GM21528 (cell line): ENCODE data around the gene TEX13A.
"Not testable (repeated sequence)": the region's sequence is repeated elsewhere in the genome, so short reads cannot be mapped to it uniquely, and the experiment has no call there.

Experiments
- ATAC-seq: cut with Tn5 transposase; IDR thresholded peaks from one replicate; pipeline ENCODE4 v1.9.1; 2021; ENCODE audit warnings: mild to moderate bottlenecking, moderate library complexity; ENCODE audit not compliant: unreplicated experiment, low FRiP score

The TEX13A gene, protein sequence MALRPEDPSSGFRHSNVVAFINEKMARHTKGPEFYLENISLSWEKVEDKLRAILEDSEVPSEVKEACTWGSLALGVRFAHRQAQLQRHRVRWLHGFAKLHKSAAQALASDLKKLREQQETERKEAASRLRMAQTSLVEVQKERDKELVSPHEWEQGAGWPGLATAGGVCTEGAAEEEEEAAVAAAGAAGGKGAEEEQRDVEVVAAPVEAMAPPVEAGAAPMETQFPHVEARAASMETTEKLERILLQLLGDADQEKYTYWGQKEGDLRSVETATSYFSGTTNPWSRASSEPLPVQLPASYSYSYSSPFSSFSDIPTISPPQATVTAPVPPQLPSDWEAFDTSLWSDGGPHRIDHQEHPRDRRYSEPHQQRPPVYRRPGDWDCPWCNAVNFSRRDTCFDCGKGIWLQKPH

DNA sequence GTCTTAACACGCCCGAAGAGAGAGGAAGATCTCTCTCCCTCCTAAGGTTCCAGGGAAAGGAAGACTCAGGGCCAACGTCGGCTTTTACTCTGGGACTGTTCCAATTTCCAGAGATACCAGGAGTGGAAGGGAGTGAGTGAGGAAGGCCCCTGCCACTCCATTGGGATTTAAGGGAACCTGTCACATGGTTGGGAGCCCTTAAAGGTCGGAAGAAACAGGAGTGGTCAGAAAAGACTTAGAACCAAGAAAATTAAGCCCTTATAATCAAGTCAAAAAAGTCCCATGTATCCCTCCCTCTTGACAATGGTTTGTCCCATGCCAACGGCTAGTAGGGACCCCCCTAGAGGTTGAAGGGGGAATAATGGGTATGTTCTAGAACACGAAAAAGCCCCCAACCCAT is at the start of gene TEX13A:
TSS of gene TEX13A (minus strand) at position 59 of the 400 bp plus-strand sequence. CDS start 297 bp downstream, outside the sequence.
- ATAC-seq = no peak

DNA sequence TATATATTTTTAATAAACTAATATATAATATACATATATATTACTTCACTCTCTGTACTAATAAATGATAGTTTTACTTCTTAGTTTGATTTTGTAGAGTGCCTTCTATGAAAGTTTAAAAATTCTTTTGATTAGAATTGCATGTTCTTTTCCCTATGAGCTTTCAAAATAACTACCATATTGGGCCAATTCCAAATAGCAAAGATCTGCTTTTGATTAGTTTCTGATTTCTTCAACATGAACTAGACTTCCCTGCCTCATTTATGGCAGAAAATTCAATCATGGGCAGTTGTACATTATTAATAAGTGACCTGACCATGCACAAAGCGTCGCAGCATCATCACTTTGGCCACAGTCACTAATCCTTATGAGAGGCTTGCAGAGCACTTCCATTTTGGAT is 48.9 kb upstream of the TEX13A start:
- ATAC-seq = no peak

DNA sequence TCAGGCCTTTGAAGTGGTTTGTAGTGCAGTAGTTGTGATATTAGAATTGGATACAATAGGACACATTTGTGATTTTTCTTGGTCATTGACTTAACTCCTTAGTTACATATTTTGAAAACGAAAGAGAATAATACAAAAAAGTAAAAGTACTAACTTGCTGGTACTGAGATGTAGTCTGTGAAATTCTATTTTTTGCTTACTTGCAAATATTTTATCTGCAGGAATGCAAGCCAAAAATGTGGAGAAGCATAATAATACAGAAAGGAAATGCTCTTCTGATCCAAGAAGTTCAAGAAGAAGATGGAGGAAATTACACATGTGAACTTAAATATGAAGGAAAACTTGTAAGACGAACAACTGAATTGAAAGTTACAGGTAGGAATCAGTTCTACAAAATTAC is 46.7 kb upstream of the TEX13A start:
- no peak for ATAC-seq

DNA sequence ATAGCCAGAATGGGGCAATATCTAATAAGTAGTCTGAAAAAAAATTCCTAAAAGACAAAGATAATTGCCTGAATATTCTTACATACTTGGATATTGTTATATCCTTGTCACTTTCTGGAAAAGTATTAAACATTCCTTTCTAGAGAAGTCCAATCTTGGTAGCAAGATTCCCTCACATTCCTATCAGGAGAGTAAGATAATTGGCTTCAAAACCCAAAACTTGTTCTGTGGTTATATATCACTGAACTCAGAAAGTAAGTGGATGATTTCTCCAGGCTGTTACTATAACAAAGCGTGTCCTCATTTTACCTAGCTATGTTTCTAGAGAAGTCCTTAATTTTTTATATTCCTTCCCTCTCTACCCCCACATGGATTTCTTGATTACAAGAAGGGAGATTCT is 46.0 kb upstream of the TEX13A start:
- ATAC-seq = no peak

DNA sequence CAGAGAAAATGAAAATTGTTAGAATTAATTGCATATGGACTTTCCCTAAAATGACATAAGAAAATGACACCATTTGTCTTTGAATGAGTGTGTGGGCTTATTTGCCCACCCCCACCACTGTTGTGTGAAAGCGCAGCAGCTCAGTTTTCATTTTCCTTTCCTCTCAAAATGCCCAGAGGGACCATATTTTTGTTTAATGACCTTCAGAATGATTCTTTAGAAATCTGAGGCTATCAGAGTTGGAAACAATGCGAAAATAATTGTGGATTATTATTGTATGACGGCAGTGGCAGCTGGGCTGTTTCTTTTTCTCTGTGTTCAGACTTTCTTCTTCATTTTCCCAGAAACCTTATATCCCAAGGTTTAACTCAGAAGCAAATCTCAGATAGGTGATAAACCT is 44.6 kb upstream of the TEX13A start:
- no peak for ATAC-seq

DNA sequence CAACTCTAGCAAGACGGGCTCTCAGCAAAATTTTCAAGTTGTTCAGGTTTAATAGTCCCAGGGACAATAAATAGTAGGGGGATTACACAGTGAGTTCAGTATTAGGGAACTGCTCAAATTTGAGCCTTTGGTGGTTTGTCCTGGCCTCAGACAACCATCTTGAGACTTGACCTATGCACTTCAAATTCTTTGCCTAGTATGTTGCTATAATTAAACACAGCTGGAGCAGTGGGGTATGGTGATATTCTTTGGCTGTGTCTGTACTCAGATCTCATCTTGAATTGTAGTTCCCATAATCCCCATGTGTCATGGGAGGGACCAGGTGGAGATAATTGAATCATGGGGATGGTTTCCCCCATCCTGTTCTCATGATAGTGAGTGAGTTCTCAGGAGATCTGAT is 43.3 kb upstream of the TEX13A start:
- no peak for ATAC-seq

DNA sequence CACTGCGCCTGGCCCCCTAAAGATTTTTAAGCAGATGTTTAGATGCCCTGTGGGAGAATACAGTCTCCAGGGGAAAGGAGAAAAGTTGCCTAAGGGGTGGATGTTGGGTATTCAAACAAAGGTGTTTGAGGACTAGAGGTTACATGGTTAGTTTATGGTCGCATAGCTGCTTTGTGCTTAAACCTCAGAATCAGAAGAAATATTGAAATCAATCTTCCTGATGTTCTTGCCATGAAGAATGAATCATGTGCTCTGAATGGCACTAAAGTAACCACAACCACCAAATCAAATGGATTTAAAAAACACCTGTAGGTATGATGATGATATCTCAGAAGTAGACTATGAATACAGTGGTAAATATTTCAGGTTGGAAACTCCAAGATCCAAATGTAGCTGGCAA is 42.7 kb upstream of the TEX13A start:
- no peak for ATAC-seq

DNA sequence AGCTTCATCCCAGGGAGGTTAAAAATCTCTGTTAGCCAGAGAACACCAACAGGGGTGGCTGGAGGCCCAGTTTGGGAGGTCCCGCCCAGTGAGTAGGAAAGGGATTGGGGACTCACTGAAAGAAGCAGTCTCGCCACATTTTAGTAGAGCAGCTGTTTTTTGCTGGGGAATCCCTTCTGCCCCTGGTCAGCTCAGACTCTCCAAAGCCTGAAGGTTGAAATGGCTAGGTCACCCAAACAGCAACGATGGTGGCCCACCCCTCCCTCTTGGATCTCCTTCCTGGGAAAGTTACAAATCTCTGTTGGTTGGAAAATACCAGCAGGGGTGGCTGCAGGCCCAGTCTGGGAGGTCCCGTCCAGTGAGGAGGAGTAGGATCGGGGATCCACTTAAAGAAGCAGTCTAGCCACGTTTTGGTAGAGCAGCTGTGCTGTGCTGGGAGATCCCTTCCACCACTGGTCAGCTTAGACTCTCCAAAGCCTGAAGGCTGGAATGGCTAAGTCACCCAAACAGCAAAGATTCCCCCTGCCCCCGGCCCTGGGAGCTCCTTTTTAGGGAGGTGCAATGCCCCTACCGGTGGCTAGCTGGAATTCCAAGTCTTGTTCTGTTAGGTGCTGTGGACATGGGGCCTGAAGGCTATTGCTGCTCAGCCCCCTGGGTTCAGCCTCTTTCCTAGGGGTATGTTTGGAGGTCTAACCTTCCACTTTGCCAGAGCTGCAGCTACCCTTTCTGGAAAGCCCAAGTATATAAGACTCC is 40.0 kb upstream of the TEX13A start:
- no peak for ATAC-seq

DNA sequence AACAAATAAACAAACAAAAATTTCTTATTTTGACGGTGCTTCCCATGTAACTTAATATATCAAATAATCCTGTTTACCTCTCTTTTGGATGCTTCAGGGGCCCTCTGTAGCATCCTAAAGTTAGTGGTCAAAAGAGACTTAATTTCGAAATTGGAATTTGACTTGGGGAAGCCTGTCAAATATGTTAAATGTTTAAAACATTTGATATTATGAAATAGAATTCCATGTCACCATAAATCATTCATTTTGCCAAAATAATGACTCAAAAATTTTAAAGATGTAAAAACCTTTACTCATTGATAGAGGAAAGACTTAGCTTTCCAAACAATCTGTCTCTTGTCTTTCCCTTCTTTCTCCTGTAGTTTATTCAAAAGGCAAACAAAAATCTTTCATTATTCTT is 20.6 kb upstream of the TEX13A start:
- ATAC-seq = no peak

DNA sequence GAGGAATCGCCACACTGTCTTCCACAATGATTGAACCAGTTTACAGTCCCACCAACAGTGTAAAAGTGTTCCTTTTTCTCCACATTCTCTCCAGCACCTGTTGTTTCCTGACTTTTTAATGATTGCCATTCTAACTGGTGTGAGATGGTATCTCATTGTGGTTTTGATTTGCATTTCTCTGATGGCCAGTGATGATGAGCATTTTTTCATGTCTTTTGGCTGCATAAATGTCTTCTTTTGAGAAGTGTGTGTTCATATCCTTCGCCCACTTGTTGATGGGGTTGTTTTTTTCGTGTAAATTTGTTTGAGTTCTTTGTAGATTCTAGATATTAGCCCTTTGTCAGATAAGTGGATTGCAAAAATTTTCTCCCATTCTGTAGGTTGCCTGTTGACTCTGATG is 16.9 kb upstream of the TEX13A start:
- ATAC-seq = not testable (repeated sequence)

DNA sequence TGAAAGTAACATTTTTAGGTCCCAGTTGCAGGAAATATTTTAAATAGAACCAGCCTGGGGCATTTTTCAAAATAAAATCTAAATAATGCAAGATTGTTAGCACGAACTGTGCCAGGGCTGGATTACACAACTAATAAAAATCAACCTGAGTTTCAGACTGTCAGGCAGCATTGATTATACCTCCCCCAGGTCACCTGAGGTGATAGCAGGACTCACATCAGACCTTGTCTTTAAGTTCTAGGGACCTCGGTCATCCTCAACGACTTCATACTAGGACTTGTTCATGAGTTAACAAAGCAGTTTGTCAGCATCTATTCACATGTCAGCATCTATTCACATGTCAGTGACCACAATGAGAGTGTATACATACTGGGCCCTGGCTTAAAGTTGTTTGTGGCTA is 8.7 kb upstream of the TEX13A start:
- no peak for ATAC-seq

DNA sequence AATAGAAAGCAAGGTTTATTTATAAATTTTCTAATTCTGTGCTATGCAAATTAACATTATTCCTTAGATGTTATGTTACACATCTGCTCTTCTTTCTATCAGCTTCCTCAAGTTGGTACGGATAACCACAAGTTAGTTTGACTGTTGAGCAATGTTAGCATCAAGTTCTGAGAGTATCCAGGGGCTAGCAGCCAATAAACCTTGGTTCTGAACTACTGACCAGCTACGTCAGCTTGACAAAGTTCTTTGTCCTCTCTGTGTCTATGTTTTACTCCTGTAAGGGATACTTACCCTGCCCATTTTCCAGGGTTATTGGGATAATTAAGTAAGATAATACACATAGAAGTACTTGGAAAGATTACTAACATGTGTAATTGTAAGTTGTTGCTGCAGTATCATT is 8.1 kb upstream of the TEX13A start:
- no peak for ATAC-seq

DNA sequence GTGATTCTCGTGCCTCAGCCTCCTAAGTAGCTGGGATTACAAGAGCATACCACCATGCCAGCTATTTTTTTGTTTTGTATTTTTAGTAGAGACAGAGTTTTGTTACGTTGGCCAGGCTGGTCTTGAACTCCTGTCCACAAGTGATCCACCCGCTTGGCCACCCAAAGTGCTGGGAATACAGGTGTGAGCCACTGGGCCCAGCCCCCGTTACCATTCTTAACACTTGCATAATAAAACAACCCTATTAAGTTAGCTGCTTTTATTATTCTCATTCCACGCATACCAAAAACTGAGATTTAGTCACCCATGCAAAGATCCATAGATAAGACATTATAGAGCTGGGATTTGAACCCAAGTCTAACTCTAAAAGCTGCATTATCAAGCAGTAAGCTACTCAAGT is 6.0 kb upstream of the TEX13A start:
- ATAC-seq = no peak

DNA sequence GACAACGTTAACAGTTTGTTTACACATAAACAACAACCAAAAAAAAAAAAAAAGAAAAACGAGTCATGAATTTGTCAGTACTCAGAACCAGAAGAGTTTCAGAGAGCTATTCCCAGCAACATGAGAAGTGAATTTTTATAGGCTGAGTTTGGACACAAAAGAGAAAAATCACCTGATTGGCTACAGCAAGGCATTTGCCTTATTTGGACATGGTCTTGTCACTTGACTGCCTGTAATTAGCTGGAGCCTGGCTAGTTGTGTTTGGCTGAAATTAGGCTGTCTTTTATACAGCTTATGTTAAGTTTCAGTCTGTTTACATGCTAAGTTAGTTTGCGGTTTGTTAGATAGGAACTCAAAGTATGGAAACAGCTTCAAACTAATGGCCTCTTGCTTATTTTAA is 880 bp upstream of the TEX13A start:
- ATAC-seq = no peak

DNA sequence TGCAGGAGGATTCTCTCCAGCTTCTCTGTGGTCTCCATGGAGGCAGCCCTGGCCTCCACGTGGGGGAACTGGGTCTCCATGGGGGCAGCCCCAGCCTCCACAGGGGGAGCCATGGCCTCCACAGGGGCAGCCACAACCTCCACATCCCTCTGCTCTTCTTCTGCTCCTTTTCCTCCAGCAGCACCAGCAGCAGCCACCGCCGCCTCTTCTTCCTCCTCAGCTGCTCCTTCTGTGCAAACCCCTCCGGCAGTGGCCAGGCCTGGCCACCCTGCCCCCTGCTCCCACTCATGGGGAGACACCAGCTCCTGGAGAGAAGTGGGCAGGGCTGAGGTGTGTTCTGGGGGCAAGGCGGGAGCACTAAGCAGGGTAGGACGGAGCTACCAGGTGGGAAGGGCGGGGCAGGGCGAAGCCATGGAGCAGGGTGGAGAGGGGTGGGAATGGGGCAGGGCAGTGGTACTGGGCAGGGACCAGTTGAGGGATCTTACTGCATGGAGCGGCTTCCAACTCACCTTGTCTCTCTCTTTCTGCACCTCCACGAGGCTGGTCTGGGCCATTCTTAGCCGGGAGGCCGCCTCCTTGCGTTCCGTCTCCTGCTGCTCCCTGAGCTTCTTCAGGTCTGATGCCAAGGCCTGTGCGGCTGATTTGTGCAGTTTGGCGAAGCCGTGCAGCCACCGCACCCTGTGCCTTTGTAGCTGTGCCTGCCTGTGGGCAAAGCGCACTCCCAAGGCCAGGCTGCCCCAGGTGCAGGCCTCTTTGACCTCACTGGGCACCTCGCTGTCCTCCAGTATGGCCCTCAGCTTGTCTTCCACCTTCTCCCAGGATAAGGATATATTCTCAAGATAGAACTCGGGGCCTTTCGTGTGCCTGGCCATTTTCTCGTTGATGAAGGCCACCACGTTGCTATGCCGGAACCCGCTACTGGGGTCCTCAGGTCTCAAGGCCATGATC is 766 bp downstream of the TEX13A start:
- ATAC-seq = no peak

DNA sequence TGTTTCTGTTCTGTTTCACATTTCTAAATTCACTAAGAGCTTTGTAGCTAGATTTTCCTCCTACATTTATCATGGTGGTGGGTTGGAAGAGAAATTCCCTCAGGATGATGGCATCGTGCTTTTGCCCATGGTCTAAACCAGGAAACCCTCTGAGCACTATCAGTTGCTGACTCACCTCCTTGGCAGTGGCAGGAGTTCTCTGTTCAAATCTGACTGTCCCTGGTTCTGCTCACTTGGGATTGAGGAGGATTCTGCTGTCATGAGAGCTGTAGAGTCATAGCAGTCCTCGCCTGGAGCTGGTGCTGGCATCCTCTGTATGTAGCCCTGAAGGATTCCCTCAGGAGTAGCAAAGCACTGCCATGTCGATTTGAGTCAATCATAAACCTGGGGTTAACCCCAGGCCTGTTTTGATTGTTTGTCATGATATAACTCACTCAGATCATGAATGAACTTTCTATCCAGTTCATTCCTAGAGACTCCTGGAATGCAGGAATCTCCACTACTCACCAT is 9.4 kb downstream of the TEX13A start:
- no peak for ATAC-seq

DNA sequence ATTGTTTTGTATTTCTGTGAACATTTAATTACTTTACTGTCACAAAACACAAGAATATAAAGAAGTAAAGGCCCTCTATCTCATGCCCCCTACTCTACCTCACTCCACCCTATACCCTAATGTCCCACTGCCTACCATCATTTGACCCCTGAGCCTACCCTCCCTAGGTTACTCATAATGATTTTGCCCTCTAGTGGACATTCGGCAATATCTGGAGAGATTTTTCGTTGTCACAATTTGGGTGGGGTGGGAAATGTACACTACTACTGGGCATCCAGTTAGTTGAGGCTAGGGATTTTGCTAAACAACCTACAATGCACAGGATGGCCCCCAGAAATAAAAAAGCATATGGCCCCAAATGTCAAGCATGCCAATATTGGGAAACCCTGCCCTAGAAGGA is 10.2 kb downstream of the TEX13A start:
- ATAC-seq = no peak

DNA sequence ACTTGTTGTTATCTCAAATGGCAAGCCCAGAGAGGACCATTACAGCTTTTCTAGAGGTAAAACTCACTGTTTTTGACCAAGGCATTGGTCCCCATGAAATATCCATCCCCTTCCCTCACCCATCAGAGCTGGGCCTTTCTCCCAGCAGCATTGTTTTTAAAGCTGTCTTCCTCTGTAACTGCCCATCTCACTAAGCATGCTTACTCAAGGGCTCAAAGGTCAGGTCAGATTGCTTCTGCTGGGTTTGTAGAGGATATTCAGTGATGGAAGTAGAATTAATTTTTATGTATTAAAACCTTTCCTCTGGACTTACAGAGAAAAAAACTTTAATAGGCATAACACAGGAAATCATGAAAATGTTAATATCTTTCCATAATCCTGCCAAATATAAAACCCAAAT is 11.1 kb downstream of the TEX13A start:
- ATAC-seq = no peak

DNA sequence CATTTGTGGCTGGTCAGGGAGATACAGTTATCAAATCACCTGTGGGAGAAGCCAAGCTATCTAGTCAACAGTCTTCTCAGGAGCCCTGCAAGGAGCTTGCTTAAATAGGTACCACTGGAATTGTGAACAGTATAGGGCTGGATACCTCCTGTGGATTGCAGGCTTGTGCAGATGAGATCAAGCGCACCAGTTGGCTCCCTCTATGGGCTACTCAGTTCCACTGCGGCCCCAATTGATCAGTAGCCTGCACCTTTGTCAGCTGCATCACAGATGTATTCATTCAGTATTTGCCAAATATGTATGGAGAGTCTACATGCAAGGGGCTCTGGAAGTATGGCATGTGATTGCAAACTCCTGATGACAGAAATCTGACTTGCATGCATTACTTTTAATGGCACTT is 28.6 kb downstream of the TEX13A start:
- ATAC-seq = no peak

DNA sequence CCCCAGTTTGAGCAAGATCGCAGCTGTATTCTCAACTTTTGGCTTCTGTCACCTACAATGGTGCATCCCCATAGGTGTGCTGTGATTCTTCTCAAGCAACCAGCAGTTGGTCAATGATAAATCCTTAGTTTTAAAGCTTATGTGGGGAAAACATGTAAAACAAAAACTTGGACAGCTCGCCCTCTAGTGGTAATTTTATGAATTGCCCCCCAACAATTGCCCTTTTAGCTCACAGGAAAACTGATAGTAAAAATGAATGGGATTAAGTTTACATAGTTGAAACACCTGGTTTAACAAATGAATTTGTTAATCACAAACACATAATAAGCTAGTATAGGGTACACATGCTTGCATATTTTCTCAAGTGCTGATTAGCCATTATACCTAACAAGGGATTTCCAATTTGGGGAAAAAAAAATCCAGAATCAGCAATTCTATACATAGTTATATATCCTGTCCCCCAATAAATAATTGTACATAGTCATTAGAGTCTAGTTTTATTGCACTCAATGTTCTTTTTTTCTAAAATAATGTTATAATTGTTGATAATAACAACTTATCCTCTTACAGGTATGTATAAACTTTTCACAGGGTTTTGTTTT is 30.1 kb downstream of the TEX13A start:
- no peak for ATAC-seq
